ENCODE measurements around the gene EBF4.
"Not testable (repeated sequence)": the region's sequence is repeated elsewhere in the genome, so short reads cannot be mapped to it uniquely, and the experiment has no call there.

EBF4 gene

GRCh38 chr20:2680046-2680445 lies 12.5 kb upstream of the EBF4 start:
- Histone ChIP-seq H3K4me2 (ENCODE audit: low read depth, low read length, poor library complexity, severe bottlenecking) (no peak overlapping the region), H4K20me1 (ENCODE audit: insufficient read depth, low read length, poor library complexity, severe bottlenecking) (no peaks in the 10 kb centered on the region), H3K9ac (ENCODE audit: low read depth, low read length, poor library complexity, severe bottlenecking) (no peak overlapping the region), H3K27me3 (ENCODE audit: insufficient read depth, low read length, poor library complexity, severe bottlenecking) (no peaks in the 10 kb centered on the region), H3F3A (ENCODE audit: low read depth) (no peaks in the 10 kb centered on the region), H2AFZ (ENCODE audit: low read length) (no peak overlapping the region), H3K9me3 (ENCODE audit: insufficient read depth, low read depth, low read length) (no peaks in the 10 kb centered on the region), H3K36me3 (ENCODE audit: insufficient read depth, low read length) (no peaks in the 10 kb centered on the region), H3K4me3 (ENCODE audit: low read length, poor library complexity, severe bottlenecking) (no peak overlapping the region), H3K4me1 (ENCODE audit: insufficient read depth, low read length, poor library complexity, severe bottlenecking) (no peaks in the 10 kb centered on the region), H3K9me2 (replicated peaks; ENCODE audit: low read depth, low read length) (no peaks in the 10 kb centered on the region), H3K79me2 (ENCODE audit: insufficient read depth, low read length) (no peaks in the 10 kb centered on the region)
- TF ChIP-seq, protein P1, sequence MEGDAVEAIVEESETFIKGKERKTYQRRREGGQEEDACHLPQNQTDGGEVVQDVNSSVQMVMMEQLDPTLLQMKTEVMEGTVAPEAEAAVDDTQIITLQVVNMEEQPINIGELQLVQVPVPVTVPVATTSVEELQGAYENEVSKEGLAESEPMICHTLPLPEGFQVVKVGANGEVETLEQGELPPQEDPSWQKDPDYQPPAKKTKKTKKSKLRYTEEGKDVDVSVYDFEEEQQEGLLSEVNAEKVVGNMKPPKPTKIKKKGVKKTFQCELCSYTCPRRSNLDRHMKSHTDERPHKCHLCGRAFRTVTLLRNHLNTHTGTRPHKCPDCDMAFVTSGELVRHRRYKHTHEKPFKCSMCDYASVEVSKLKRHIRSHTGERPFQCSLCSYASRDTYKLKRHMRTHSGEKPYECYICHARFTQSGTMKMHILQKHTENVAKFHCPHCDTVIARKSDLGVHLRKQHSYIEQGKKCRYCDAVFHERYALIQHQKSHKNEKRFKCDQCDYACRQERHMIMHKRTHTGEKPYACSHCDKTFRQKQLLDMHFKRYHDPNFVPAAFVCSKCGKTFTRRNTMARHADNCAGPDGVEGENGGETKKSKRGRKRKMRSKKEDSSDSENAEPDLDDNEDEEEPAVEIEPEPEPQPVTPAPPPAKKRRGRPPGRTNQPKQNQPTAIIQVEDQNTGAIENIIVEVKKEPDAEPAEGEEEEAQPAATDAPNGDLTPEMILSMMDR (conservative IDR thresholded peaks at IDR 0.05; ENCODE audit: low read length): no peak
- no peak for TF ChIP-seq EZH2phosphoT487 (IDR thresholded peaks at IDR 0.05; ENCODE audit: borderline replicate concordance)

DNA sequence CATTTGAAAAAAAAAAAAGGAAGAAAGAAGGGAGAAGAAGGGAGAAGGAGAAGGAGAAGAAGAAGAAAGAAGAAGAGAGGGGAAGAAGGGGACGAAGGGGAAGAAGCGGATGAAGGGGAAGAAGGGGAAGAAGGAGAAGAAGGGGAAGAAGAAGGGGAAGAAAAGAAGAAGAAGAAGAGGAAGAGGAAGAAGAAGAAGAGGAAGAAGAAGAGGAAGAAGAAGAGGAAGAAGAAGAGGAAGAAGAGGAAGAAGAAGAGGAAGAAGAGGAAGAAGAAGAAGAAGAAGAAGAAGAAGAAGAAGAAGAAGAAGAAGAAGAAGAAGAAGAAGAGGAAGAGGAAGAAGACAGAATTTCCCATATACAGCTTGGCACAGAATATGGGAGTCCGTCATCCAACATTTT lies 10.5 kb upstream of the EBF4 start:
- not testable (repeated sequence) for H3K27me3 ChIP-seq (ENCODE audit: insufficient read depth, low read length, poor library complexity, severe bottlenecking); H3K79me2 ChIP-seq (ENCODE audit: insufficient read depth, low read length); H3K9me2 ChIP-seq (replicated peaks; ENCODE audit: low read depth, low read length)

GRCh38 chr20:2684817-2685216 lies 7.8 kb upstream of the EBF4 start:
- not testable (repeated sequence) for H3K79me2 ChIP-seq (ENCODE audit: insufficient read depth, low read length); H2AFZ ChIP-seq (ENCODE audit: low read length); H3K4me2 ChIP-seq (ENCODE audit: low read depth, low read length, poor library complexity, severe bottlenecking); H3K4me1 ChIP-seq (ENCODE audit: insufficient read depth, low read length, poor library complexity, severe bottlenecking); H3K27me3 ChIP-seq (ENCODE audit: insufficient read depth, low read length, poor library complexity, severe bottlenecking); H3K9me2 ChIP-seq (replicated peaks; ENCODE audit: low read depth, low read length); H4K20me1 ChIP-seq (ENCODE audit: insufficient read depth, low read length, poor library complexity, severe bottlenecking); H3F3A ChIP-seq (ENCODE audit: low read depth); H3K9me3 ChIP-seq (ENCODE audit: insufficient read depth, low read depth, low read length); H3K4me3 ChIP-seq (ENCODE audit: low read length, poor library complexity, severe bottlenecking); H3K36me3 ChIP-seq (ENCODE audit: insufficient read depth, low read length); H3K9ac ChIP-seq (ENCODE audit: low read depth, low read length, poor library complexity, severe bottlenecking)

More for the DNA sequence above, 10.5 kb upstream of the EBF4 start:
- H3K9ac ChIP-seq (ENCODE audit: low read depth, low read length, poor library complexity, severe bottlenecking); H3K4me2 ChIP-seq (ENCODE audit: low read depth, low read length, poor library complexity, severe bottlenecking); H2AFZ ChIP-seq (ENCODE audit: low read length); H3K9me3 ChIP-seq (ENCODE audit: insufficient read depth, low read depth, low read length); H4K20me1 ChIP-seq (ENCODE audit: insufficient read depth, low read length, poor library complexity, severe bottlenecking); H3F3A ChIP-seq (ENCODE audit: low read depth); H3K36me3 ChIP-seq (ENCODE audit: insufficient read depth, low read length); H3K4me3 ChIP-seq (ENCODE audit: low read length, poor library complexity, severe bottlenecking); H3K4me1 ChIP-seq (ENCODE audit: insufficient read depth, low read length, poor library complexity, severe bottlenecking): not testable (repeated sequence)

- Histone ChIP-seq H3K4me2 (ENCODE audit: low read depth, low read length, poor library complexity, severe bottlenecking) (peak overlapping the region; percentile 63), H3K4me1 (ENCODE audit: insufficient read depth, low read length, poor library complexity, severe bottlenecking) (peaks cover 13% of the 10 kb centered on the region), H2AFZ (ENCODE audit: low read length) (peak overlapping the region; percentile 57)
Measured at GRCh38 chr20:2687514-2687913, 5.1 kb upstream of the EBF4 start.

More at GRCh38 chr20:2687514-2687913, 5.1 kb upstream of the EBF4 start:
- Histone ChIP-seq H3K4me3 (ENCODE audit: low read length, poor library complexity, severe bottlenecking) (peak overlapping the region; percentile 44), H3K9ac (ENCODE audit: low read depth, low read length, poor library complexity, severe bottlenecking) (peak overlapping the region; percentile 57), H3K36me3 (ENCODE audit: insufficient read depth, low read length) (no peaks in the 10 kb centered on the region), H4K20me1 (ENCODE audit: insufficient read depth, low read length, poor library complexity, severe bottlenecking) (no peaks in the 10 kb centered on the region), H3K9me3 (ENCODE audit: insufficient read depth, low read depth, low read length) (no peaks in the 10 kb centered on the region), H3K79me2 (ENCODE audit: insufficient read depth, low read length) (no peaks in the 10 kb centered on the region), H3F3A (ENCODE audit: low read depth) (no peaks in the 10 kb centered on the region), H3K9me2 (replicated peaks; ENCODE audit: low read depth, low read length) (no peaks in the 10 kb centered on the region), H3K27me3 (ENCODE audit: insufficient read depth, low read length, poor library complexity, severe bottlenecking) (no peaks in the 10 kb centered on the region)
- TF ChIP-seq, protein P1 (conservative IDR thresholded peaks at IDR 0.05; ENCODE audit: low read length): no peak
- no peak for TF ChIP-seq EZH2phosphoT487 (IDR thresholded peaks at IDR 0.05; ENCODE audit: borderline replicate concordance)

All from Loucy (cell line).